HepG2 (cell line): ENCODE results near the gene SATB2. TPM values are rescaled to one million over a fixed set of nuclear protein-coding genes. Genes with fewer than 3 reads are reported as not detected.

ENCODE experiments used
- ATAC-seq: fragments of 200-7000 bp; cut with Tn5 transposase; 3 replicates; pipeline ENCODE4 v1.9.1; 2020; ENCODE audit warnings: mild to moderate bottlenecking, moderate library complexity
- BruUV-seq: library from RNA; stranded (reverse); fragments of 400-500 nt; replicated peaks from 2 replicates; lab custom pipeline; 2021; lab: Mats Ljungman, UMichigan
- CTCF ChIA-PET: fragments of 300-600 bp; formaldehyde crosslinking; extraction: SDS; loops from one replicate; lab custom pipeline; 2021; ENCODE audit warnings: low total read pairs, inconsistent platforms, low intra/inter-chr PET ratio; lab: Yijun Ruan, JAX
- POLR2A ChIA-PET: fragments of 350-600 bp; sonication (Branson Sonifier 250); formaldehyde crosslinking; loops from one replicate; lab custom pipeline; 2020; ENCODE audit warnings: antibody characterized with exemption, inconsistent platforms; lab: Yijun Ruan, JAX
- DNase-seq: peaks from one replicate; pipeline ENCODE4 v3.0.0-alpha.2; 2015; ENCODE audit warnings: low spot score
- FAIRE-seq: peaks from 3 replicates; lab custom pipeline; 2011; peaks lifted over from hg19 to GRCh38; lab: Jason Lieb, UNC
- H2AFZ ChIP-seq: one replicate; pipeline ENCODE4 v1.6.1; 2011; ENCODE audit warnings: low read length, inconsistent platforms
- H3K27ac ChIP-seq: fragments of 300-600 bp; 3 replicates; pipeline ENCODE4 v1.8.0; 2011; ENCODE audit warnings: mixed run types, mild to moderate bottlenecking, mixed read lengths, low read length, inconsistent platforms; ENCODE audit not compliant: insufficient read depth; ENCODE audit errors: extremely low read length
- H3K27me3 ChIP-seq, 2 experiments: fragments of 200-600 bp in 1 of 2; 2 replicates in 1 of 2; 3 replicates in 1 of 2; pipeline versions ENCODE4 v1.6.0 to v1.8.0; 2011; ENCODE audit warnings: low read length in 2 of 2, mild to moderate bottlenecking in 2 of 2, moderate library complexity in 2 of 2, inconsistent platforms in 1 of 2; ENCODE audit not compliant: insufficient read depth in 2 of 2, control insufficient read depth in 1 of 2
- H3K36me3 ChIP-seq, 2 experiments: fragments of 200-600 bp in 1 of 2; replicated peaks in 1 of 2; 2 replicates in 1 of 2; 3 replicates in 1 of 2; pipeline versions ENCODE4 v1.5.1 to v1.8.0; 2011; ENCODE audit warnings: low read length in 2 of 2, inconsistent platforms in 1 of 2; ENCODE audit not compliant: insufficient read depth in 2 of 2, control insufficient read depth in 1 of 2
- H3K4me1 ChIP-seq: 2 replicates; pipeline ENCODE4 v1.5.1; 2012; ENCODE audit warnings: low read length, inconsistent platforms; ENCODE audit not compliant: insufficient read depth
- H3K4me2 ChIP-seq: 2 replicates; pipeline ENCODE4 v1.6.0; 2011; ENCODE audit warnings: low read depth, low read length, inconsistent platforms
- H3K4me3 ChIP-seq, 3 experiments: fragments of 200-600 bp in 1 of 3; sonication (generic), shearing (Covaris generic) in 1 of 3; replicated peaks in 1 of 3; 2 replicates each; pipeline ENCODE4 v1.5.1; 2011 to 2016; ENCODE audit warnings: low read length in 3 of 3, inconsistent platforms in 2 of 3, low read depth in 2 of 3, mild to moderate bottlenecking in 2 of 3, control low read depth in 1 of 3, mixed read lengths in 1 of 3; ENCODE audit not compliant: insufficient read depth in 1 of 3
- H3K79me2 ChIP-seq: one replicate; pipeline ENCODE4 v1.6.1; 2011; ENCODE audit warnings: low read length, inconsistent platforms; ENCODE audit not compliant: insufficient read depth
- H3K9ac ChIP-seq: 2 replicates; pipeline ENCODE4 v1.6.0; 2011; ENCODE audit warnings: mild to moderate bottlenecking, low read depth, low read length, inconsistent platforms; ENCODE audit not compliant: insufficient read depth
- H3K9me3 ChIP-seq: 2 replicates; pipeline ENCODE4 v1.5.1; 2012; ENCODE audit warnings: mild to moderate bottlenecking, low read length
- H4K20me1 ChIP-seq: 2 replicates; pipeline ENCODE4 v1.6.0; 2011; ENCODE audit warnings: inconsistent platforms, mild to moderate bottlenecking, low read length, moderate library complexity; ENCODE audit not compliant: insufficient read depth
- BRD4 ChIP-seq: sonication (generic); formaldehyde crosslinking; IDR thresholded peaks from 2 replicates; pipeline ENCODE4 v1.4.0; 2020; ENCODE audit warnings: missing genetic modification reagents
- DMTF1 ChIP-seq: sonication (generic); formaldehyde crosslinking; IDR thresholded peaks from 2 replicates; pipeline ENCODE4 v1.4.0; 2020; ENCODE audit warnings: mild to moderate bottlenecking, missing genetic modification reagents
- HNRNPK ChIP-seq: fragments of 200-400 bp; formaldehyde crosslinking; IDR thresholded peaks from 2 replicates; pipeline ENCODE4 v1.6.1; 2018; ENCODE audit warnings: low read length, low read depth, moderate library complexity, mild to moderate bottlenecking; ENCODE audit not compliant: poor library complexity, severe bottlenecking
- NR3C1 ChIP-seq: sonication (generic); formaldehyde crosslinking; IDR thresholded peaks from 2 replicates; pipeline ENCODE4 v1.4.0; 2020; ENCODE audit warnings: missing genetic modification reagents
- PCBP1 ChIP-seq: fragments of 200-400 bp; formaldehyde crosslinking; IDR thresholded peaks from 2 replicates; pipeline ENCODE4 v1.6.1; 2017; ENCODE audit warnings: mild to moderate bottlenecking, low read depth, low read length, borderline replicate concordance
- POLR2AphosphoS2 ChIP-seq: IDR thresholded peaks from 2 replicates; pipeline ENCODE4 v1.6.1; 2011; ENCODE audit warnings: low read depth, low read length, improper control_type of control experiment
- SNAI1 ChIP-seq: sonication (generic); formaldehyde crosslinking; IDR thresholded peaks from 2 replicates; pipeline ENCODE4 v1.5.0; 2020; ENCODE audit warnings: mild to moderate bottlenecking, missing genetic modification reagents, borderline replicate concordance
- SUZ12 ChIP-seq: fragments of 150-350 bp; IDR thresholded peaks from 2 replicates; pipeline ENCODE4 v1.6.1; 2014; ENCODE audit warnings: low read depth, low read length
- TERF1 ChIP-seq: sonication (generic); formaldehyde crosslinking; IDR thresholded peaks from 2 replicates; pipeline ENCODE4 v1.8.0; 2022; ENCODE audit warnings: mild to moderate bottlenecking, missing genetic modification reagents, moderate library complexity
- ZBTB49 ChIP-seq: sonication (generic); formaldehyde crosslinking; IDR thresholded peaks from 2 replicates; pipeline ENCODE4 v1.4.0; 2020; ENCODE audit warnings: missing genetic modification reagents, borderline replicate concordance
- ZNF142 ChIP-seq: sonication (generic); formaldehyde crosslinking; IDR thresholded peaks from 2 replicates; pipeline ENCODE4 v1.4.0; 2020; ENCODE audit warnings: missing genetic modification reagents
- ZNF780A ChIP-seq: sonication (generic); formaldehyde crosslinking; IDR thresholded peaks from 2 replicates; pipeline ENCODE4 v1.8.0; 2022; ENCODE audit warnings: mild to moderate bottlenecking, missing genetic modification reagents, moderate library complexity
- ZSCAN12 ChIP-seq: sonication (generic); formaldehyde crosslinking; IDR thresholded peaks from 2 replicates; pipeline ENCODE4 v1.9.0; 2021; ENCODE audit warnings: mild to moderate bottlenecking, missing genetic modification reagents
- WGBS: methylation state at CpG from one replicate; pipeline ENCODE4 v1.1.6; 2017; ENCODE audit warnings: low lambda C conversion rate; 5-methylcytosine and 5-hydroxymethylcytosine counted together
- in situ Hi-C: cut with HindIII; loops from 2 replicates; pipeline ENCODE4 v1.10.0; 2017; ENCODE audit warnings: low pct_unique_long_range_greater_than_20kb; ENCODE audit not compliant: extremely low pct_ligation_motif_present
- intact Hi-C: fragments of 100-400 bp; cut with micrococcal nuclease; formaldehyde crosslinking; loops from one replicate; pipeline ENCODE4 v1.10.0; 2022; ENCODE audit not compliant: unreplicated experiment
- polyA plus RNA-seq, 8 experiments: library from polyadenylated mRNA; depleted of rRNA in 3 of 8; stranded (reverse) in 7 of 8; unstranded in 1 of 8; fragments of >200 nt; fragmentation: Illumina TruSeq in 4 of 8; extraction: Trizol in 4 of 8; gene quantifications; 2 replicates each; pipeline versions ENCODE4 v1.2.1 to v1.2.3, GENCODE V29; 2011 to 2016; ENCODE audit warnings: low read depth in 4 of 8, missing spikeins in 1 of 8, mixed read lengths in 1 of 8; ENCODE audit not compliant: insufficient read depth in 1 of 8
- total RNA-seq, 5 experiments: library from RNA; depleted of rRNA; stranded (reverse); fragments of >200 nt; fragmentation: Illumina TruSeq; extraction: Trizol; gene quantifications; 2 replicates each; pipeline ENCODE4 v1.2.3, GENCODE V29; 2016; ENCODE audit warnings: low read depth in 1 of 5

SATB2 gene
- total and polyA plus RNA-seq, 2 of the 13 experiments (the other 11 are each of a cell fraction or from before 2014, with no cell fraction given) = 2.5 to 5.5 TPM

- POLR2A ChIA-PET = no interaction called here
These were observed 8.3 kb downstream of the SATB2 start for GRCh38 chr2:199449455-199449854.

More at GRCh38 chr2:199449455-199449854, 8.3 kb downstream of the SATB2 start:
- TF ChIP-seq HNRNPK (no peak), POLR2AphosphoS2 (no peak), NR3C1 (CRISPR knock-in tag) (no peak), ZSCAN12 (no peak), SNAI1 (CRISPR knock-in tag) (no peak), ZNF780A (no peak), ZBTB49 (CRISPR knock-in tag) (no peak), ZNF142 (CRISPR knock-in tag) (no peak), BRD4 (CRISPR knock-in tag) (no peak), DMTF1 (CRISPR knock-in tag) (no peak), TERF1 (CRISPR knock-in tag) (no peak), SUZ12 (no peak), PCBP1 (no peak)
- TF ChIP-seq, all 625 proteins: peak for 0
- WGBS = 62% methylated on average over 1 of the region's 1 CpG
- Histone ChIP-seq H2AFZ (no peak overlapping the region), H3K36me3 (no peaks in the 10 kb centered on the region), H3K9me3 (no peaks in the 10 kb centered on the region), H3K27ac (no peak overlapping the region), H3K27me3 (no peaks in the 10 kb centered on the region), H3K4me2 (no peak overlapping the region), H4K20me1 (no peaks in the 10 kb centered on the region), H3K4me1 (no peaks in the 10 kb centered on the region), H3K79me2 (no peaks in the 10 kb centered on the region), H3K4me3 (no peak overlapping the region), H3K9ac (no peak overlapping the region)
- BruUV-seq = no TSS peak
- DNase-seq (no peak), FAIRE-seq (no peak), ATAC-seq (no peak)
- CTCF ChIA-PET = no interaction called here
- intact Hi-C loops = no loop called here
- in situ Hi-C loops = no loop called here
